Thyroid gland (tissue), 4 donors: ENCODE data around the gene SUSD5.

Source experiments
- CTCF ChIP-seq, 6 experiments: fragments of 200-600 bp in 3 of 6; fragments of 450-650 bp in 3 of 6; sonication (generic) in 3 of 6; IDR thresholded peaks; one replicate each; pipeline ENCODE4 v1.5.1; 2016 to 2019; ENCODE audit warnings: antibody characterized with exemption in 6 of 6, mild to moderate bottlenecking in 2 of 6, inconsistent platforms in 1 of 6, moderate library complexity in 1 of 6
- POLR2A ChIP-seq, 2 donors: fragments of 450-650 bp; IDR thresholded peaks; one replicate each; pipeline ENCODE4 v1.6.1; 2017; ENCODE audit warnings: antibody characterized with exemption in 2 of 2, mild to moderate bottlenecking in 2 of 2, moderate library complexity in 1 of 2

GRCh38 chr3:33187368-33187634 lies 31.3 kb downstream of the SUSD5 start:
- TF ChIP-seq POLR2A (IDR thresholded peaks at IDR 0.05) (no peak), CTCF (IDR thresholded peaks at IDR 0.05) (no peak)
